Measurements from ENCODE around the gene IL12RB1.

Gene IL12RB1

DNA sequence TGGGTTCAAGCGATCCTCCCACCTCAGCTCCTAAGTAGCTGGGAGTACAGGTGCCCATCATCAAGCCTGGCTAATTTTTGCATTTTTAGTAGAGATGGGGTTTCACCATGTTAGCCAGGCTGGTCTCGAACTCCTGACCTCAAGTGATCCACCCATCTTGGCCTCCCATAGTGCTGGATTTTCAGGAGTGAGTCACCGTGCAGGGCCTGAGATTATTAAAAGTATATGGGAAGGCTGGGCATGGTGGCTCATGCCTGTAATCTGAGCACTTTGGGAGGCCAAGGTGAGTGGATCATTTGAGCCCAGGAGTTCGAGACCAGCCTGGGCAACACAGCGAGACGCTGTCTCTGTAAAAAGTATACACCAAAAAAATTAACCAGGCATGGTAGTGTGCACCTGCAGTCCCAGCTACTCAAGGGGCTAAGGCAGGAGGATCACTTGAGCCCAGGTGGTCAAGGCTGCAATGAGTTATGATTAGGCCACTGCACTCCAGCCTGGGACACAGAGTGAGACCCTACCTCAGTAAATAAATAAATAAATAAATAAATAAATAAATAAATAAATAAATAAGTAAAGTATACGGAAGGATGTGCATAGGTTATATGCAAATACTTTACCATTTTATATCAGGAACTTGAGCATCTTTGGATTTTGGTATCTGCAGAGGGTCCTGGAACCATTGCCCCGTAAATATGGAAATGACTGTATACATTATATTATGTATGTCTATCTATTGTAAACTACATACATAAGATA is 854 bp downstream of the IL12RB1 start:
- no peak for DNase-seq

DNA sequence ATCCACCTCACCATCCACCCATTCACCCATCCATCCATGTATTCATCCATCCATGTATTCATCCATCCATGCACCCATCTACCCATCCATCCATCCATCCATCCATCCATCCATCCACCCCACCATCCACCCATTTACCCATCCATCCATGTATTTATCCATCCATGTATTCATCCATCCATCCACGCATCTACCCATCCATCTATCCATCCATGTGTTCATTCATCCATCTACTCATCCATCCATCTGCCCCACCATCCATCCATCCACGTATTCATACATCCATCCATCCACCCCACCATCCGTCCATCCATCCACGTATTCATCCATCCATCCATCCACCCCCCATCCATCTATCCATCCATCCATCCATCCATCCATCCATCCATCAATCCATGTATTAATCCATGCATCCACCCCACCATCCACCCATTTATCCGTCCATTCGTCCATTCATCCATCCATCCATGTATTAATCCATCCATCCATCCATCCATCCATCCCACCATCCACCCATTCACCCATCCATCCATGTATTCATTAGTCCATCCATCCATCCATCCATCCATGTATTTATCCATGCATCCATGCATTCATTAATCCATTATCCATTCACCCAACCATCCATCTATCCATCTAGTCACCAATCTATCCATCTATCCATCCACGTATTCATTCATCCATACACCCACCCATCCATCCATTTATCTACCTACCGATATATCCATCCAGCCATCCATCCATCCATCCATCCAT is 2.6 kb downstream of the IL12RB1 start:
- DNase-seq = no peak

DNA sequence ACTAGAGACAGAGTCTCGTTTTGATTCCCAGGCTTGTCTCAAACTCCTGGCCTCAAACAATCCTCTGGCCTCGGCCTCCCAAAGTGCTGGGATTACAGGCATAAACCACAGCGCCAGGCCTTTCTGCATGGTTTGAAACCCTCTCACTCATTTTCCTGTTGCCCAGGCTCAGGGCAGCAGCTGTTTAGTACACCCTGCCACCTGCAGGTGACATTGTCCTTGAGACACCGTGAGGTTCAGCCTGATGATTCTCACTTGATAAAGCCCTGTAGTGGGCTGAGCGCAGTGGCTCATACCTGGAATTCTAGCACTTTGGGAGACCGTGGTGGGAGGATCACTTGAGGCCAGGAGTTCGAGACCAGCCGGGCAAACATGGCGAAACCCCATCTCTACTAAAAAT is 12.5 kb downstream of the IL12RB1 start:
- DNase-seq = no peak

DNA sequence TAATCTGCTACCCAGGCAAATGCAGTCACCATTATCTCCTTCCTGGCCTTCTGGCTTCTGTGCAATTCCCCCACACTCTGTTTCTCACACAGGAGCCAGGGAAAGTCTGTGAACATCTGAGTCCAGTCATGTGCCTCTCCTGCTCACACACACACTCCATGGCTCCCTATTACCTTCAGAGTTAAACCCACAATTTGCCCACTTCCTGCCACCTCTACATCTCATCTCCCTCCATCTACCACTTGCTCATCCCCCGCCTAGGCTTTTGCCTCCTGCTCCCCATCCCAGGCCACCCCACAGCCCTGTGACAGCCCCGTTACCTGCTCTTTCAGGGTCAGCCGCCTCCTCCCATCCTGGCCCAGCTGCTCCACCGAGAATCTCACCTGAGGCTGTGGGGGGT is 13.5 kb downstream of the IL12RB1 start:
- no peak for DNase-seq

DNA sequence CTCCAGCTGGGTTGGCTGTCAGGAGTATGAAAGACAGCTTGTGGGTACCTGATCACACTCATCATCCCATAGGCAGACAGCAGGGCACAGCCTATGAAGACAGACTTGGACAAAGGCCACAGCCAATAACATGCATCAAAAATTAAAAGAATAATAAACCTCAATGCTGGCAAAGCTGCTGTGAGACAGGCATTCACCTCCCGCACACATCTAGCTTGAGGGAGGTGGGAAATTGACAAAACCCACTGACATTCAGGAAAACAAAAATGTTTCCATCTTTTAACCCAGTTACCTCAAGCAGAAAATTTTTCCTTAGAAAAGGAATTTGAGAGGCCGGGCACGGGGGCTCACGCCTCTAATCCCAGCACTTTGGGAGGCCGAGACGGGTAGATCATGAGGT is 14.4 kb downstream of the IL12RB1 start:
- no peak for DNase-seq

DNA sequence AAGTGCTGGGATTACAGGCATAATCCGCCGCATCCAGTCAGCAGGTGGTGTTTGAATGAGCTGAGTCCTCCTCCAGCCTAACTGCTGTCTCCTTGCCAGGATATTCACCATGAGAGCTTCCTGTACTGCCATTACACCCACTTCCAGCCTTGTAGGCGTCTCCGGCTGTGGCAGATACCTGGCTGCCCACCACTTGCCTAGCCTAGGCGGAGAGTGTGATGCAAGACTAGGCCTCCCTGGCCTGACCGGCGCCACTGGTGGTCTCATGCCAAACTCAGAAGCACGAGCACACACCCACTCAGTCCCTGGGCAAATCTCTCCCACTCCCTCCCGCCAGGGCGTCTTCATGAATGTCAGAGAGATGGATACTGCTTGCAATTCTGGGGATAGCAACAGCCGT is 16.6 kb downstream of the IL12RB1 start:
- no peak for DNase-seq

DNA sequence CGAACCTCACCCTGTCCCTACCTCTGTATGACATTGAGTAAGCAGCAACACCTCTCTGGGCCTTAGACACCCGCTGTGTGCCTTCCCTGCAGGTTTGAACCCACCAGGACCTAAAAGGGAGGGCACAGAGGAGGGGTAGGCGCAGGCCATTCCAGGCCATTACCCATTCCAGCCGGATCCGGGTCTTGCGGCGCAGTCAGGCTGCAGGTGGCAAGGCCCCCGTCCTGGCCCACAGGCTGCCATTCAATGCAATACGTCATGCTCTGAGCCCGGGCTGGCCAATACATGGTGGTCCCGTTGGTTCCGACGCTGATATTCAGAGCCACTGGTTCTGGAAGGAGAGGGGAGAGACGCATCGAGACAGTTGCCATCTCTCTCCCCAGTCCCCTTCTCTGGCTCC is 17.4 kb downstream of the IL12RB1 start:
- DNase-seq = no peak

DNA sequence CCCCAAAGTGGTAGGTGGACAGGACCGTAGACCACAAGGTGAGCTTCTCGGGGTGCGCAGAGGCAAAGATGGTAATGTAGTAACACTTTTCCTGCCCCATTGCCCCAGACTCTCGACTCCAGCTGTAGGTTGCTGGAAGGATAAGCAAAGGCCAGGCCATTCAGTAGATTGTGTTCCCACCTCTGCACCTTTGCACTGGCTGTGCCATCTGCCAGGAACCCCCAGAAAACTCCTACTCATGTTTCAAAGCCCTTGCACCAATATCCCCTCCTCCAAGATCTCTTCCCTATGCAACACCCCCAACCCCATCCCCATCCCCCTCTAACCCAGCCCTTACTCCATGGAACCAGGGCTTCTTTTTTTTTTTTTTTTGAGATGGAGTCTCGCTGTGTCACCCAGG is 18.3 kb downstream of the IL12RB1 start:
- no peak for DNase-seq

DNA sequence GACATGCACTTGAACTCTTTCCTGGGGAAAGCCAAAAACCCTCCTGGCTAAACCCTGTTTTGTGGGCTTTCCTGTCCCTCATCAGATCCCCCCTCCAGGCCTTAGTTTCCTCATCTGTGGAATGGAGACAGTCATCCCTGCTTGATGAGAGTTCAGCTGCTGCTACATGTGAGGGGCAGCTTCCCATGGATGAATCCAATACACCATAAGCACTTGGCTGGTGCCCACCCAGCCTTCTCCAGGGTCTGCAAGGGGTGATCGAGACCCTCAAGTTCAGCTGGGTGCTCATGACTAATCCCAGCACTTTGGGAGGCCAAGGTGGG is 21.6 kb downstream of the IL12RB1 start:
- no peak for DNase-seq

DNA sequence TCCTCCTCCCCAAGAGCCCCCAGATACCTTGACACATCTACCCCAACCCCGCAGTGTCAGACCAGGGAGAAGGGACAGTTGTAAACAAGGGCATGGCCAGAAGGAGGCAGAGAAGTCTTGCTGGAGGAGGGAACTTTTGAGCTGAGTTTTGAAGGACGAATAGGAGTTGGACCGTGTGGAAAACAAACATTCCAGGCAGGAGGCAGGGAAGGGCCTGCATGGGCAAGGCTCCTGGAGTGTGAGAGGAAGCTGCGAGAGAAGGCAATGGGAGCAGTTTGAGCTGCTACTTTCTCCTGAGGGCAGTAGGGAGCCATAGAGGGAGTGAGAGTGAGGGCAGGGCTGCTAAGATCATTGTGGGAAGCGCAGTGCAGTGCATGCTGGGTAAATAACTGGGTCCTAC is 23.3 kb downstream of the IL12RB1 start:
- DNase-seq = no peak

DNA sequence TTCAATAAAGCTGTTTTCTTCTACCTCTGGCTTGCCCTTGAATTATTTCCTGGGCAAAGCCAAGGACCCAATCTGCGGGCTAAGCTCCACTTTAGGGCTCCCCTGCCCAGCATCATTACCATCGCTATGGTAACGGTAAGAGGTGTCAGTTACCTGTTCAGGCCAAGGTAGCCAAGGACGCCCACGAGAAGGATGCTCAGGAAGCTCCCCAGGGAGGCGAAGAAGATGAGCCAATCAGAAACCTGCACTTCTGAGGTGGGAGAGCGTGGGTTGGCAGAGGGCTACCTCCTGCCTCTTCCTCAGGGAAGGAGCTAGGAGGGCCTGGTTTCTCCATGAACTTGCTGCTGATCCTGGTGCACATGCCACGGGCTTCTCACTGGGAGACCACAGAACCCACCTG is 24.7 kb downstream of the IL12RB1 start:
- DNase-seq = no peak

DNA sequence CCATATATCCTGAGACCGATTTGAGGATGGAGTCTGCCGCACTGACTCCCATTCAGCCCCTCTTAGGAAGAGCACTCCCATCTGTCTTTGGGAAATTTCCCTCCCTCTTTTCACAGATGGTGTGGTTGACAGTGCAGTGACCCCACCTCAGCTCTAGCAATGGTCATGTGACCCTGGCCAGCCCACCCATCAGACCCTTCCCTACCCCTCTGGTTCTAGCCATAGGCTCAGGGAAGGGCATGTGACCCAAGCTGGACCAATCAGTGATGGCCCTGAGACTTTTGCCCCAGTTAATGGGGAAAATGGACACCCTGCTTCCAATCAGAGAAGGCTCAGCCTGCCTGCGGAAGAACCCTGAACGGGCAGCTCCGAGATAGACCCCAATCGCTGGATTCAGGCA is 26.3 kb downstream of the IL12RB1 start:
- no peak for DNase-seq

DNA sequence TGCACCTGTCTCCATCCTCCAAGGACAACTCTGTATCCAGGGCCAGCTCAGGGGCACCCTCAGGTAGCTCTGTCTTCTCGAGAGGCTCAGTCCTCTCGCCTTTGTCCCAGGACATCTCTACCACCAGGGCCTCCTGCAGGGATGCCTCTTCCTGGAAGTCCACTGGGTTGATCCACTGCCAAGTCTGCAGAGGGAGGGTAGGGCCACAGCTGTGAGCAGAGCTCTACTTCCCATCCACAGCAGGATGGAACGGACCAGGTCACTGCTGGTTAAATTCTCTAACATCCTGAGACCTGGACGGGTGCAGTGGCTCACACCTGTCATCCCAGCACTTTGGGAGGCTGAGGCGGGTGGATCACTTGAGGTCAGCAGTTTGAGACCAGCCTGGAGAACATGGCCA is 26.8 kb downstream of the IL12RB1 start:
- DNase-seq = no peak

DNA sequence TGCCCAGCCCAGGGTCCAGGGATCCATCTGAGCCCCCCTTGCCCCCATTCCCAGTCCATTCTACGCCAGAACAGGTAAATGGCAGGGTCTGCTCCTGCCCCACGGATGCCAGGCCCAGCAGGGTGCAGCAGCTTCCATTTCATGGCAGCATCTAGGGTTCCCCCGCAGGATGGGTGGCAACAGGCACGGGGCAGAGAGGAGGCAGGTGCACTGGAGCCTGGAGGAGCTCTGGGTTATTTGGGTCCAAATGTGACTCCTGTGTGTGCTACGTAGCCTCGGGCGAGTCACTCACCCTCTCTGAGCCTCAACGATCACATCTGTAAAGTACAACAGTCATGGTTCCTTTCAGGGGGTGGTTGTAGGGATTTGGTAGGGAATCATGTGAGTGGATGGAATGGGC is 27.4 kb downstream of the IL12RB1 start:
- DNase-seq = no peak

DNA sequence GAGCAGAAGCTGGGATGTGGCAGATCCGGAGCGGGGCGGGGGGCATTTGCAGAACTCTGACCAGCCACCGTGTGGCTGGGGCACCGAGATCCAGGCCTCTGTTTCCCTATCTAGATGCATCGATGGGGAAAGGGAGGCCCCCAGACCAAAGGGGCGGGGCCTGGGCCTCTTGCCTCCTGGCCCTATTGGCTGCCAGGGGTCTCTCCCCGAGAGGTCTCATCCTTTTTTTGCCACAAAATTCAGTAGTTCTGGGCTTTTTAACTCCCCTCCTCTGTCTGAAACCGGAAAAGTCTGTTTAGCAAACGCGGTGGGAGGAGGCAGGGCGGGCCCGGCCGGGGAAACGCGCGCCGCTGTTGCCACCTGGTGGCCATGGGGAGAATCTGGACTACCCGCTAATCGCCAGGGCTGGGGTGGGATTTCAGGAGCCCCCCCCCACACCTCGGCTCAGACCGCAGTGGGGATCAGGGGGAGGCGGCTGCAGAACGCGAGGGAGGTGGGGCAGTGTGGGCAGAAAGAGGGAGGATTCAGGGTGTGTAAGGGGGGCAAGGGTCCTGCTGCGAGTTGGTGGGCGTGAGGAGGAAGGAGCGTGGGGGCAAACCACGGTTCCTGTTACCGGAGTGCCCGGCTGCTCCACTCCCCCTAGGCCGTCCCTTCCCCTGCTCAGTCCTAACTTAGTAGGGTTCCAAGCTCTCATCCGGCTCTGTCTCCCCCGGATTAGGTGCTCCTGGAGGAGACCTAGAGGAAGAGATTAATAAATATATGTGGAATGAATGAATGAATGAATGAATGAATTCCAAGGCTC is 28.3 kb downstream of the IL12RB1 start:
- peak; percentile 83 to 85 for DNase-seq

DNA sequence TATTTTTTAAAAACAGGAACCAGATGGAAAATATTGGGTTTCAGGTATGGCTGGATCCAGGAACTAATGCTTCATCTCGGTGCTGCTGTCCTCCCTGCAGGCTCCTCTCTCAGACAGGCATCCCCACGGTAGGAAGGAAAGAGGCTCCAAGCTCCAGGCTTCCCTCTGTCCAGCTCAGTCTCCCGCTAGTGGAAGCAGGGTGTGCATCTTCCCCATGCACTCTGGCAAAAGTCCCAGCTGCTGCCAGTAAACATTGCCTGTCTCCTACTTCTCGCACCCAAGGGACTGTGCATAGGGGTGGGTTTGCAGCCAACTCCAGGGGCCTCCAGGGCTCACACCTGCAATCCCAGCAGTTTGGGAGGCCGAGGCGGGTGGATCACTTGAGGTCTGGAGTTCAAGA is 29.2 kb downstream of the IL12RB1 start:
- no peak for DNase-seq

DNA sequence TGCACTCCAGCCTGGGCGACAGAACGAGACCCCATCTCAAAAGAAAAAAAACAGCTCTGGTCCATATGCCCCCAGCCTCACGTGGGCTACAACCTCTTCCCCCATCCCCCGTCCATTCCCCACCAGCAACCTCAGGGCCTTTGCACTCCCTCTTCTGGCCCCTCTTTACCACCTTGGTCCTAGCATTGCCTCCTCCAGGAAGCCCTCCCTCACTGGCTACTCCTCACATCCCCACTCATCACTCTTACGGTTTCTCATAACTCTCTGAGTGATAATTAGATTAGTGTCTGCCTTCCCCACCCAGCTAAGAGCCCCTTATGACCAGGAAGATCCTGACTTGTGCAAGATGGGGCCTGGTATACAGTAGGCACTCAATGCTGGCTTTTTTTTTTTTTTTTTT is 30.8 kb downstream of the IL12RB1 start:
- DNase-seq = no peak

DNA sequence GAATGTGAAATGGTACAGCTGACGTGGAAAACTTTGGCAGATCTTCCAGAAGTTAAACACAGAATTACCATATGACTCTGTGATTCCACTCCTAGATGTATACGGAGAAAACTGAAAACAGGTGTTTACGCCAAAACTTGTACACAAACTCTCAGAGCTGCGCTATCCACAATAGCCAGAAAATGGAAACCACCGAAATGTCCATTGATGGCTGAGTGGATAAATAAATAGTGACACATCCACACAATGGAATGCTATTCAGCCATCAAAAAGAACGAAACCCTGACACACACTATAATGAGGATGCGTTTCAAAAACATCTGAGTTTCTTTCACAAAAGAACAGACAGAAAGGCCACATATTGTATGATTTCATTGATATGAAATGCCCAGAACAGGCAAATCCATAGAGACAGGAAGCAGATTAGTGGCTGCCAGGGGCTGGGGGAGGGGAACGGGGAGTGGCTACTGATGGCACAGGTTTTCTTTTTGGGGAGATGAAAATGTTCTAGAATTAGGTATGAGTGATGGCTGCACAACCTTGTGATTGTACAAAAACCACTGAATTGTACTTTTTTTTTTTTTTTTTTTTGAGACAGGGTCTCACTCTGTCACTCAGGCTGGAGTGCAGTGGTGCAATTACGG is 33.0 kb downstream of the IL12RB1 start:
- DNase-seq = no peak

DNA sequence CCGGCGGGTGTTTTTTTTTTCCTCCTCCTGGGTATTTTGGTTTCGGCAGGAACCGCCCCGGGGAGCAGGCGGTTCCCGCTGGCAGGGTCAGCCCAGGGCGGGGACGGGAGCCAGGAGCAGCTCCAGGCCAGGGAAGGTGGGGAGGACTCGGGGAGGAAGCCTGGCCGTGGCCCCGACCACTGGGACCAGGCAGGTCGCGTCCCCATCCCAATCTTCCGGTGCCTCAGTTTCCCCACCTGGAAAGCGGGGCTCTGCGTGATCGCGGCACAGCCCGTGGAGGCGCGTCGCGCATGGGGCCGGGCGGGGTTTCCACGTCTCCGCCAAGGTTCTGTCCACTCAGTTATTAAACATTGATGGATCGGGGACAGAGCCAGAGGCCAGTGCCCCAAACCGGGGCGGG is 34.8 kb downstream of the IL12RB1 start:
- no peak for DNase-seq

DNA sequence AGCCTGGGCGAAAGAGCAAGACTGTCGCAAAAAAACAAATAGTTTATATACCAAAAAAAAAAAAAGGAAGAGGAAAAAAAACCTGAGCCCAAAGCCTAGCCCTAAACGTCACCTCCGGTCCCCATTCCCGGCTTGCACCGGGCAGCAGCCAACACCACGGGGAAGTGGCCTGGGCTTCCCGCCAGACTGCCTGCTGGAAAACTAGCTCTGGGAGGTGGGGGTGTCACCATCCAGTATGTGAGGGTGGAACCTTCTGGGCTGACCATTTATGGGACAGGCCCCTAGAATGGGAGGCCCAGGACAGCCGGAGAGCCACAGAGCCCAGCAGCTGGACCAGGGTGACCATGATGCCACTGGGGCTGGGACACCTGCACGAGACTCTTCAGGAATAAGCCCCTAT is 37.3 kb downstream of the IL12RB1 start:
- DNase-seq = no peak

DNA sequence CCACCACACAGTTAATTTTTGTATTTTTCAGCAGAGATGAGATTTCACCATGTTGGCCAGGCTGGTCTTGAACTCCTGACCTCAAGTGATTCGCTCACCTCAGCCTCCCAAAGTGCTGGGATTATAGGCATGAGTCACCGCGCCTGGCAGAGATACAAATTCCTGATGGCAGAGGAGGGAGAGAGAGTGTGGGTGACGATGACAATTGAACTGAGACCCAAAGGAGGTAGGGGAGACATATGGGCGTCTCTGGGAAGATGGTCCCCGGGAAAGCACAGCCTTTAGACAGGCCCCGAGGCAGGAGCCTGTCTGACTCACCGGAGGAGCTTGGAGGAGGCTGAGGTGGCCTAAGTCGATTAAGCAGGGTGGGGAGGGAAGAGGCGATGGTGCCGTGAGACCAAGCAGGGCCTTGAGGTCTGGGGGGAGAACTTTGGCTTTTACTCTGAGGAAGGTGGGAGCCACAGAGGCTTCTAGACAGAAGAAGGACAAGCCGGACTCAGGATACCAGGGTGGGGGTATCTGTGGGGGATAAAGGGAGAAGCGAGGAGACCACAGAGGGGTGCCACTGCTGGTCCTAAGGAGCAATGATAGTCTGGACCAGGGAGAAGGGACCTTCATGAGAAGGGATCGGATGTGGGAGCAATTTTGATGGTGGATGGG is 40.5 kb downstream of the IL12RB1 start:
- no peak for DNase-seq

DNA sequence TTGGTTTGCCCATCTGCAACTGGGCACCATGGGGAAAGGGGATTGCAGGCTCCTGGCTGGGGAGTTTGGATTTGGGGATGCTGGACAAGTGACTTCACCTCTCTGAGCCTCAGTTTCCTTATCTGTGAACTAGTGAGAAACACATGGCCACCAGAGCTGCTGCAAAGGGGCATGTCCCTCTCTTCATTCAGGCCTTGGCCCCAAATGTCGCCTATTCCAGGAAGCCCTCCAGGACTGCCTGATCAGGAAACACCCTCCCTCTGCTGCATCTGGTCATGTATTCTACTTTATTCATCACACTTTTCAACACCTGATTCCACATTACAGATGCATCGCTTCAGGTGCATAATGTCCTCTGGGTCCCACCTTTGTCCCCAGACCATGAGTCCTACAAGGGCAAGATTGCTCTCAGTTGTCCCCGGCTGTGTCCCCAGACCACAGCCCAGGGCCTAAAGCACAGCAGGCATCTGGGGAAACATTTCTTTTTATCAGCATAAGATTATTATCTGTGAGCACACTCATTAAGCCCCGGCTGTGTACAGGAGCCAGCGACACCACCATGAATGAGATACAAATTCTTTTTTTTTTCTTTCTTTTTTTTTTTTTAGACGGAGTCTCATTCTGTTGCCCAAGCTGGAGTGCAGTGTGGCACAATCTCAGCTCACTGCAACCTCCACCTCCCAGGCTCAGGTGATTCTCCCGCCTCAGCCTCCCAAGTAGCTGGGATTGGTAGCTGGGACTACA is 41.3 kb downstream of the IL12RB1 start:
- no peak for DNase-seq
